Heart left ventricle (tissue), 16 donors: ENCODE results near the gene UPK3A. TPM values are rescaled to one million over a fixed set of nuclear protein-coding genes. Genes with fewer than 3 reads are reported as not detected.

Experiments used
- ATAC-seq, 4 donors: fragments of 200-7000 bp; cut with Tn5 transposase; one replicate each; pipeline ENCODE4 v1.9.1; 2020 to 2022; ENCODE audit warnings: moderate library complexity in 4 of 4, mild to moderate bottlenecking in 3 of 4, moderate number of reproducible peaks in 1 of 4
- DNase-seq, 5 donors: peaks; one replicate each; pipeline ENCODE4 v3.0.0-alpha.2; 2020
- H3K27ac ChIP-seq, 12 donors: fragments of 200-600 bp; sonication (generic) in 4 of 12; one replicate each; pipeline versions ENCODE4 v1.5.0 to v1.8.0; 2016 to 2022; ENCODE audit warnings: mild to moderate bottlenecking in 2 of 12
- H3K27me3 ChIP-seq, 9 donors: fragments of 200-600 bp; sonication (generic) in 2 of 9; one replicate each; pipeline versions ENCODE4 v1.5.1 to v1.8.0; 2016 to 2022; ENCODE audit warnings: mild to moderate bottlenecking in 3 of 9
- H3K36me3 ChIP-seq, 9 donors: fragments of 200-600 bp; sonication (generic) in 2 of 9; one replicate each; pipeline versions ENCODE4 v1.5.0 to v1.8.0; 2018 to 2022; ENCODE audit warnings: mild to moderate bottlenecking in 2 of 9
- H3K4me1 ChIP-seq, 12 donors: fragments of 200-600 bp; sonication (generic) in 4 of 12; one replicate each; pipeline versions ENCODE4 v1.5.0 to v1.8.0; 2016 to 2022; ENCODE audit warnings: mild to moderate bottlenecking in 3 of 12
- H3K4me3 ChIP-seq, 12 donors: fragments of 200-600 bp; sonication (generic) in 4 of 12; one replicate each; pipeline versions ENCODE4 v1.5.0 to v1.8.0; 2017 to 2022; ENCODE audit warnings: mild to moderate bottlenecking in 9 of 12, moderate library complexity in 4 of 12
- H3K9me3 ChIP-seq, 12 donors: fragments of 200-600 bp; sonication (generic) in 4 of 12; one replicate each; pipeline versions ENCODE4 v1.5.0 to v1.8.0; 2016 to 2022; ENCODE audit warnings: mild to moderate bottlenecking in 1 of 12
- POLR2A ChIP-seq, 2 donors: fragments of 450-650 bp; IDR thresholded peaks; one replicate each; pipeline ENCODE4 v1.6.1; 2017; ENCODE audit warnings: antibody characterized with exemption in 2 of 2, mild to moderate bottlenecking in 2 of 2, moderate library complexity in 2 of 2
- WGBS, 4 donors: extraction: QIAGEN DNeasy Blood & Tissue Kit in 2 of 4; methylation state at CpG; one replicate each; pipeline versions ENCODE4 v1.1.5 to v1.1.7; 2013 to 2018; 5-methylcytosine and 5-hydroxymethylcytosine counted together
- intact Hi-C, 10 donors: fragments of 100-400 bp; cut with DNase I; formaldehyde crosslinking; loops; one replicate each; pipeline versions ENCODE4 v1.11.1 to v1.14.2; 2022
- polyA plus RNA-seq, 2 donors: library from polyadenylated mRNA; stranded (reverse); fragments of 200-250 nt; gene quantifications; one replicate each; pipeline ENCODE4 v1.2.3, GENCODE V29; 2013
- total RNA-seq, 9 donors: library from RNA; depleted of rRNA in 2 of 9; stranded (reverse); fragments of >200 nt in 2 of 9; fragmentation: NEBNext Ultra II Directional in 3 of 9; extraction: Animal tissue kit (Norgen Biotek cat#: 25700) in 3 of 9; gene quantifications; one replicate each; pipeline versions ENCODE4 v1.1.0 to v1.2.4, GENCODE V29; 2016 to 2023
- TF ChIP-seq, protein P1 (sequence below), 12 donors: fragments of 200-600 bp; sonication (generic) in 4 of 12; IDR thresholded peaks; one replicate each; pipeline versions ENCODE4 v1.5.0 to v1.8.0; 2018 to 2022; ENCODE audit warnings: antibody characterized with exemption in 12 of 12, mild to moderate bottlenecking in 5 of 12
- donor health status: ischemic (EF 13 %, LVEDD 7.1; RV severe dilation, severe dysfunction).
- donor health status: healthy with polysubstance abuse.
- donor health status: DM: no; HTN: yes; CAD: no.
- donor health status: DM: no; HTN: no; CAD: no.
- donor health status: ischemic (EF 25% LVEDD 6.9; RV normal size, moderate dysfunction).
- donor health status: ischemic (EF 25% LVEDD 5.7; RV mildly dilated, moderate dysfunction).
- donor health status: healthy.
- donor health status: DM: yes; HTN: yes; CAD: no.
- donor health status: ischemic (EF 35%, LVEDD 5.7; RV mildly dilated, moderate dysfunction).
- donor health status: nonischemic (EF 11% LVEDD 7.7; RV severe dilation, severe dysfunction).
- donor health status: DM: yes; HTN: yes; CAD: no.
- donor health status: PGD.
- donor health status: ischemic (EF 29% LVEDD 5.4; RV normal size, mild dysfunction).
- donor health status: nonischemic (EF 23%, LVEDD 6.1; RV moderate dilation, normal function).

The UPK3A gene
- total and polyA plus RNA-seq, 11 donors, result 0.15 to 0.45 (median 0.34) TPM; not detected in 8

DNA sequence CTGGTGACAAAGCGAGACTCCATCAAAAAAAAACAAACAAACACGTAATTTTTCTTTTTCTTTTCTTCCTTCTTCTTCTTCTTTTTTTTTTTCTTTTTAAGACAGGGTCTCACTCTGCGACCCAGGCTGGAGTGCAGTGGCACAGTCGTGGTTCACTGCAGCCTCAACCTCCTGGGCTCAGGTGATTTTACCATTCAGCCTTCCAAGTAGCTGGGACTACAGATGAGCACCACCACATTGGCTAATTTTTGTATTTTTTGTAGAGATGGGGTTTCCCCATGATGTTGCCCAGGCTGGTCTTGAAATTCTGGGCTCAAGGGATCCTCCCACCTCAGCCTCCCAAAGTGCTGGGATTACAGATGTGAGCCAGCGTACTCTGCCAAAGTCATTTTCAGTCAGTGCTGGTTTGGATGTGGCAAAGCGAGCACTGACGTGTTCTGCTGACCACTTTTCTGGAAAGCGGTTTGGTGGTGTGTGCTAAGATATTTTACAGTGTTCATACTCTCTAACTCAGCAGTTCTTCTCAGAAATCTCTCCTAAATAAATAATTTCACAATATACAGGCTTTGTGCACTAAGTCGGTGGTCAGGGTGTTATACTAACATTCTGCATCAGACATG, 35.7 kb downstream of the UPK3A start:
- WGBS, 4 donors, result 88 to 93% (median 90%) methylated on average over 9 of the region's 9 CpGs
- intact Hi-C loops, result loop anchor here in 1 of 10 donors (10.0 kb wide), 1 partner anchor 46 kb away; no protein-coding TSS in a partner anchor
- Histone ChIP-seq H3K27me3 (no peaks in the 10 kb centered on the region), H3K9me3 (no peaks in the 10 kb centered on the region), H3K4me1 (peaks cover 0 to 63% (median 32%) of the 10 kb centered on the region in 12 donors), H3K36me3 (peaks cover 0 to 36% (median 26%) of the 10 kb centered on the region in 9 donors), H3K4me3 (no peak overlapping the region), H3K27ac (peak overlapping the region in 4 of 12 donors; percentile 75 to 92 (median 80))
- TF ChIP-seq POLR2A (IDR thresholded peaks at IDR 0.05), result no peak
- TF ChIP-seq, protein P1, sequence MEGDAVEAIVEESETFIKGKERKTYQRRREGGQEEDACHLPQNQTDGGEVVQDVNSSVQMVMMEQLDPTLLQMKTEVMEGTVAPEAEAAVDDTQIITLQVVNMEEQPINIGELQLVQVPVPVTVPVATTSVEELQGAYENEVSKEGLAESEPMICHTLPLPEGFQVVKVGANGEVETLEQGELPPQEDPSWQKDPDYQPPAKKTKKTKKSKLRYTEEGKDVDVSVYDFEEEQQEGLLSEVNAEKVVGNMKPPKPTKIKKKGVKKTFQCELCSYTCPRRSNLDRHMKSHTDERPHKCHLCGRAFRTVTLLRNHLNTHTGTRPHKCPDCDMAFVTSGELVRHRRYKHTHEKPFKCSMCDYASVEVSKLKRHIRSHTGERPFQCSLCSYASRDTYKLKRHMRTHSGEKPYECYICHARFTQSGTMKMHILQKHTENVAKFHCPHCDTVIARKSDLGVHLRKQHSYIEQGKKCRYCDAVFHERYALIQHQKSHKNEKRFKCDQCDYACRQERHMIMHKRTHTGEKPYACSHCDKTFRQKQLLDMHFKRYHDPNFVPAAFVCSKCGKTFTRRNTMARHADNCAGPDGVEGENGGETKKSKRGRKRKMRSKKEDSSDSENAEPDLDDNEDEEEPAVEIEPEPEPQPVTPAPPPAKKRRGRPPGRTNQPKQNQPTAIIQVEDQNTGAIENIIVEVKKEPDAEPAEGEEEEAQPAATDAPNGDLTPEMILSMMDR (IDR thresholded peaks at IDR 0.05), result no peak
- ATAC-seq (no peak), DNase-seq (no peak)

DNA sequence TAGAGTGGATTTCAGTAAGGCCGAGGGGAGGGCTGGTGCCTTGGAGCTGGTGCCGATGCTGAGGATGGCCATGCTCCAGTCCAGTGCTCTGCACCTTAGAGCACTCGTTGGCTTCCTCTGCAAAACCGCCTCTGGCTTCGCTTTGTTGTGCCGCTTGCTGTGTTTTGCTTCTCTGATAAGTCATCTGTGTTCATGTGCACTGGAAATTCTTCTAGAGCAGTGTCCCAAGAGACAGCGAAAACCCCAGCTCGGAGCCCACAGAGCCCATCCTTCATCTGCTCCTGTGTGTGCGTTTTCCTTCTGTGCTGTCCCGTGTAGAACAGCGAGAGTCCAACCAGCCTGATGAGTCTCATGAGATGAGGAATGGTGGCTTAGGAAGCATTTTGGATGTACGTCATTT, 37.1 kb downstream of the UPK3A start:
- H3K27ac ChIP-seq, result no peak overlapping the region
- intact Hi-C loops, result loop anchor here in 1 of 10 donors (10.0 kb wide), 1 partner anchor 47 kb away; no protein-coding TSS in a partner anchor
- H3K4me3 ChIP-seq, result no peak overlapping the region
- H3K27me3 ChIP-seq, result no peaks in the 10 kb centered on the region
- no peaks in the 10 kb centered on the region for H3K9me3 ChIP-seq
- H3K36me3 ChIP-seq, result peaks cover 0 to 46% (median 29%) of the 10 kb centered on the region in 9 donors
- DNase-seq (no peak), ATAC-seq (no peak)
- TF ChIP-seq, protein P1 (IDR thresholded peaks at IDR 0.05), result no peak
- TF ChIP-seq POLR2A (IDR thresholded peaks at IDR 0.05), result no peak
- 77 to 92% (median 81%) methylated on average over 12 of the region's 12 CpGs for WGBS, 4 donors
- peaks cover 0 to 56% (median 28%) of the 10 kb centered on the region in 12 donors for H3K4me1 ChIP-seq

DNA sequence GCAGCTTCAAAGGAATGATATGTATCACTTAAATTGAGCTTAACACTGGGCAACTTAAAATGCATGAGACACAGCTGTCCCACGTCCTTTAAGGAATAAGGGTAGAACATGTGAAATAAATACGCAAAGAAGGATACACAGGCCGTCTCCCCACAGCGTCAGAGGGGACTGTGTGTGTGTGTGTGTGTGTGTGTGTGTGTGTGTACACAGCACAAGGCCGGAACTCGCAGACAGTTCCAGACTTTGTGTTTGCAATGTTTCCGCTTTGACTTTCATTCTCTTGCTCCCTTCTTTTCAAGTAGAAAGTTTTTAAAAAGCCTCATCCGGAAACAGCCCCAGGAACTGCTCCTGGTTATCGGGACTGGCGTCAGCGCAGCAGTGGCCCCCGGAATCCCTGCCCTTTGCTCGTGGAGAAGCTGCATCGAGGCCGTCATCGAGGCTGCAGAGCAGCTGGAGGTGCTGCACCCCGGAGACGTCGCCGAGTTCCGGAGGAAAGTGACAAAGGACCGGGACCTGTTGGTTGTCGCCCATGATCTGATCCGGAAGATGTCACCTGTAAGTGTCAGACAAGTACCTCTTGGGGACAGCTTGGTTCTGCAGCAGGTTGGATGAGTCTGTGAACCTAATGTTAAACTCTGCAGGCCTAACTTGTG, 38.2 kb downstream of the UPK3A start:
- Histone ChIP-seq H3K4me1 (peaks cover 0 to 45% (median 16%) of the 10 kb centered on the region in 12 donors), H3K27ac (no peak overlapping the region), H3K9me3 (no peaks in the 10 kb centered on the region), H3K4me3 (no peak overlapping the region), H3K36me3 (peaks cover 0 to 56% (median 36%) of the 10 kb centered on the region in 9 donors), H3K27me3 (no peaks in the 10 kb centered on the region)
- DNase-seq (no peak), ATAC-seq (no peak)
- intact Hi-C loops, result loop anchor here in 1 of 10 donors (10.0 kb wide), 1 partner anchor 48 kb away; no protein-coding TSS in a partner anchor
- WGBS, 4 donors, result 90 to 94% (median 93%) methylated on average over 24 of the region's 24 CpGs
- TF ChIP-seq, protein P1 (IDR thresholded peaks at IDR 0.05), result no peak
- TF ChIP-seq POLR2A (IDR thresholded peaks at IDR 0.05), result no peak

DNA sequence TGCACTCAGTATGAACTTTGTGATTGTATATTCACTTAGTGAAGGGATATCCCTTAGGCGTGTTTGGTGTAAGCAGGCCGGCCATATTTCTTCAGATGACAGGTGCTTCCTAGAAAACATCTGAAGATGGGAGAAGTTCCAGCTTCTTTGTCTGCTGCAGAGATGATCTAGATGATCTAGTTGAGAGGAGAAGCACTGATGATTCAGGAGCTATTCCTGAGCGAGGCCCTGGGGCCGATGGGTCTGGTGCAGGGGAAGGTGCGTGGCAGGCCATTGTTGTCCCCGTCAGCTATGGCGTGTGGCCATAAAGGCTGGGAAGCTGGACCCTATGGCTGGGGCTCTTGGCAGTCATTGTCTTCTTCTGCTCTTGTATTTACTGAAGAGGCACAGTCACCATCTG, 38.9 kb downstream of the UPK3A start:
- intact Hi-C loops, result loop anchor here in 1 of 10 donors (10.0 kb wide), 1 partner anchor 49 kb away; no protein-coding TSS in a partner anchor
- WGBS, 4 donors, result 79 to 88% (median 85%) methylated on average over 7 of the region's 7 CpGs
- Histone ChIP-seq H3K4me1 (peaks cover 0 to 38% (median 11%) of the 10 kb centered on the region in 12 donors), H3K27me3 (no peaks in the 10 kb centered on the region), H3K9me3 (no peaks in the 10 kb centered on the region), H3K4me3 (no peak overlapping the region), H3K27ac (no peak overlapping the region), H3K36me3 (peaks cover 0 to 56% (median 36%) of the 10 kb centered on the region in 9 donors)
- DNase-seq (no peak), ATAC-seq (no peak)
- TF ChIP-seq, protein P1 (IDR thresholded peaks at IDR 0.05), result no peak
- no peak for TF ChIP-seq POLR2A (IDR thresholded peaks at IDR 0.05)
